ENCODE results near the gene EPHB2.

The EPHB2 gene

DNA sequence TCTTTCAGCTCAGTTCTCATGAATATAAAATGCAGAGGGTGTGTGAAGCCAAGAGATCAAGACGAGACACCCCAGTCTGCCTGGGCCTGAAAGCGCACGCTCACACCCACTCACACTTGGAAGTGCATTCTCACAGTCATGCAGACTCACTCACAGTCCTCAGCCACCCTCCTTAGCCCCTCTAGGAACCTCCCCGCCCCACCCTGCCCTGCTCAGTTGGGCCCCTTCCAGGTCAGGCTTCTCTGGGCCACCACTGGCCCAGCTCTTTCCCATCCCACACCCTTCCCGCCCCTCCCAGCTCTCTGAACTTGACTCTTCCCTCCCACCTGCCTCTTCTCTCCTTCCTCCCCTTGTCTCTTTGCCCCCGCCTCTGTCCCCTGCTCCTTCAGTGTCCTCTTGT, 93.8 kb downstream of the EPHB2 start:
- no peak for DNase-seq (ENCODE audit: low spot score)

DNA sequence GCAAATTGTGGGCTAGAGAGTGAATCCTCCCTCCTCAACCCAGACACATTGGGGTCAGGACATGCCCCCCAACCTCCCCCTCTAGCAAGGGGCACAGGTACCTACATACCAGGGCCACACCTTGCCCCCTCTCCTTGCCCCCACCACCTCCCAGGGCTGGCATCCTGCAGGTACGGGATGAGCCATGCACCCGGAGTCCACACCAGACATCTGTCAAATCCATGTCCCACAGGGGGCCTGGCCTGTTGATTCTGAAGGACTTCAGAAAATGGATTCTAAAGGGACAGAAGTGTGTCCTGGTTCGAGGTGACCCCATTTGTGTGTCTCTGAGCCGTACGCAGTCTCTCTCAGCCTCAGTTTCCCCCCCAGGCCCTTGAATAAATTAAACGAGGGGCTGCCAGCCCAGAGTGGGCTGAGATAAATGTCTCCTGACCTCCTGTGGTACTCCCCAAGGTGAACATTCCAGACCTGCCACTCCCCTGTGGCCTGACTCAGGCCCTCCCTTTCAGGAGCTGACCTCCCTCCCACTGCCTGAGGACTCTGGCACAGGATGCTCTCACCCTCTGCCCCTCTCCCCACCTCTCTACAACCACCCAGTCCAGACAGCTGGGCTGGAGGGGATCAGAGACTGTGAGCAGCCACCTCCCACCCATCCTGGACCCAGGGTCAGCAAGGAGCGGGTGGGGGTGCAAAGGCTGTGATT, 94.5 kb downstream of the EPHB2 start:
- no peak for DNase-seq (ENCODE audit: low spot score)

DNA sequence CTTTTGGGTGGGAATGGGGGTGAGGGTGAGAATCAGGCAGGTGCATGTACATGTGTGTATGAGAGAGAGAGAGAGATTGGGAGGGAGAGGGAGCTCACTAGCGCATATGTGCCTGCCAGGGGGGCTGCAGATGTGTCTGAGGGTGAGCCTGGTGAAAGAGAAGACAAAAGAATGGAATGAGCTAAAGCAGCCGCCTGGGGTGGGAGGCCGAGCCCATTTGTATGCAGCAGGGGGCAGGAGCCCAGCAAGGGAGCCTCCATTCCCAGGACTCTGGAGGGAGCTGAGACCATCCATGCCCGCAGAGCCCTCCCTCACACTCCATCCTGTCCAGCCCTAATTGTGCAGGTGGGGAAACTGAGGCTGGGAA, 95.0 kb downstream of the EPHB2 start:
- no peak for DNase-seq (ENCODE audit: low spot score)

DNA sequence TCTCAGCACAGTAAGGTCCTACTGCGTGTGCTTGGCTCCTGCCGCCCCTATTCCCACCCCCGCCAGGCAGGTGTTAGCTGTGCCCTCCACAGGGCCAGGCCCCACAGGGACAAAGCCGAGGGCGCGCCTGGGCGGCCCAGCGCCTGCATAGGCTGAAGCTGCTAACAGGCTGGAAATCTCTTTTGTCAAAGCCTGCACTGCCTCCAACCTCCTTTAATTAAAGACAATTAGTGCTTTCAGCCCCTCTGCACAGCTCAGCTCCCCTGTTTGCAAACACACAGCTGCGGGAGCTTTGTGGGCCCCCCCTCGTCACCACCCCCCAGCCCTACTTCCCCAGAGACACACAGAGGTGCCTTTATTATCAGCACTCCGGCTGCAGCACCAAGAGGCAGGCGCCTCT, 95.9 kb downstream of the EPHB2 start:
- DNase-seq (ENCODE audit: low spot score), result no peak

DNA sequence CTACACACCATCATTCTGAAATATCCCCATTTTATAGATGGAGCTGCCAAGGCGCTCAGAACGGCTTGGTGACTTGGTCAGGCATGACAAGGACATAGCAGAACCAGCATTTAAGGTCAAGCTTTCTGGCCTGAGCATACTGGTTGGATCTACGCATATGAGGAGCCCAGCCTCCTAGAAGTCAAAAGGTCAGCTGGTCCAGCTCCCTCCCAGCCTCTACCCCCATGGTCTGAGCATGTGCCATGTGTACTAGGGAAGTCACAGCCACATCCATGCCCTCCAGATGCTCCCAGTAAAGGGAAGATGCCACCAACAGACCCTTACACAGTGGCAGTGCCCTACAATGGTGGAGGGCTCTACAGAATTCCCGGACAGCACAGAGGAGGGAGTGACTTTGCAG, 96.7 kb downstream of the EPHB2 start:
- no peak for DNase-seq (ENCODE audit: low spot score)

DNA sequence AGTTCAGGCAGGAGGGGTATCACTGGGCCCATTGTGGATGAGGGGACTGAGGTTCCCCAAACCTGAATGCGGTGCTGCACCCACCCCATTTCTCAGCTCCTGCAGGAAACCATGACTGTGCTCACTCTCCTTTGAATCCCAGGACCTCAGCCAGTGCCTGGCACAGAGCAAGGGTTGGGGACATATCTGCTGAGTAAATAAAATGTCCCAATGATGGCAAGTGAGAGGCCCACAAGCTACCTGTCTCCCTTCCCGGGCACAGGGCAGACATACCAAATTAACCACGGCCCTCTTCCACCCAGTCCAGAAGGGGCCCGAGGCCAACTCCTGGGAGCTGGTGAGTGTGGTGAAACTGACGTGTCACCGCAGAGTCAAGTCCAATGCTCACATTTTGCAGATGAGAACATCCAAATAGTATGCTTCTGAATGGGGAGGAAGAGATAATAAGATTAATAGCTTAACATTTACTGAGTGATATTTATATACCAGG, 97.6 kb downstream of the EPHB2 start:
- DNase-seq (ENCODE audit: low spot score), result no peak

DNA sequence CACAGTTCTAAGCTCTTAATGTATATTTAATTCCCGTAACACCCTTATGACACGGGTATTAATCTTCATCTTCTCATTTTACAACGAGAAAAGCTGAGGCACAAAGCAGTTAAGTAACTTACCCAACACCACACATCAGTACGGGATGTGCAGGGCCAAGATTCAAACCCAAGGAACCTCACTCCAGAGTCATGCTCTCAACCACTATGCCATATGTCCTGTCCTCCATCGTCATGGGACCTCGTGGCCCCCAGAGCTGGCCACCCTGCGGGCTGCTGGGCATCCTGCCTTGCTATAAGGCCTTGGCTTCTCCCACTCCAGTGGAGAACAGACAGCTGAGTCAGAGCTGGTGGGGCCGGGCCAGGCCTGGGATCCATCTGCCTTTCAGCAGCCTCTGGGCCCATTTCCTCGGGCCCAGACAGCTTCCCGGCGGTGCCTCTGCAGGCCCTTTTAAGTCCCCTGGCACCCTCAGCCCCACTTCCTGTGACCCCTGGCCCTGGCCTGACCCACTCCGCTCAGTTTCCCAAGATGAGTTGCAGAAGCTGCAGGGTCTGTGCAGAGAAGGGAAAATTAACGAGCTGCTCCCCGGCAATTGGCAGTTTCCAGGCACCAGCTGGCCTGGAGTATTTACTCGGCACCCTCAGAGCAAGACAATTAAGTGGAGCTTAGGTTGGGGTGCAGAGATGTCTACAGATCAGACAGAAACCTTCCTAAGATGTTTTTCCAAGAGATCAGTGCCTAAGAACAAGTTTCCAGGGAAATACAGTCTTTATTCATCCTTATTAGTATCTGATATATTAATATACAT, 98.2 kb downstream of the EPHB2 start:
- DNase-seq (ENCODE audit: low spot score), result no peak

DNA sequence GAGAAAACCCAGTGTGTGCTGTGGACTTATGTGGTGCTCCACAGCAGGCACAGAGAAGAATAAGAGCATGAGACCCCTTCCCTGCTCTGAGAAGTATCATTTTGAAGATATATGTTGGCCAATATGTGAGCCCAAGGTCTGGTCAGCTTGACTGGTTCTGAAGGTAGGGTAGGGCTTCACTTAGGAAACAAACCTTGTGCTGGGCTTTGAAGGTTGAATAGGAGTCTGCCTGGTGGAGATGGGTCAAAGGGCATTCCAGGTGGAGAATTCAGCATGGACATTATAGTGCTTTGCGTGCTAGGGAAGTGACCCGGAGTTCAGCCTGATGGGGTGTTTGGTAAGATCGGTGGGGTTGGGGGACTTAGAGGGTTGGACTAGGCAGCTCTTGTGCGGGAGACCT, 99.1 kb downstream of the EPHB2 start:
- no peak for DNase-seq (ENCODE audit: low spot score)

DNA sequence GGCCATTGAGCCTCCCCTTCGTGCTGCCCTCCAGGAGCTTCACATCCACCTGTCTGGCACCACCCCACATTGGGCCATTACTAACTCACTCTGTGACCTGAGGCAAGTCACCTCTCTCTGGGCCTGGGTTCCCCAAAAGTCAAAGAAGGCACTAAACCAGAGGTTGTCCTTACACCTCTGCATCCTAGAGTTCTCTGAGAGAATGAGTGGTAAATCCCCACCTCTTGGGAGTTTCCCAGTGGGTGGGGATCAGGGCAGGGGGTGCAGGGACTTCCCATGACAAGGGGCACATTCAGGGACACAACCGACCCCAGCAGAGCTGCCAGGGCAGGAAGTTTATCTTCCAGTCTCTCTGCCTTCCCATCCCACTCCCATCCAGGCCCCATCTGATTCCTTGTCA, 99.7 kb downstream of the EPHB2 start:
- DNase-seq (ENCODE audit: low spot score), result no peak

DNA sequence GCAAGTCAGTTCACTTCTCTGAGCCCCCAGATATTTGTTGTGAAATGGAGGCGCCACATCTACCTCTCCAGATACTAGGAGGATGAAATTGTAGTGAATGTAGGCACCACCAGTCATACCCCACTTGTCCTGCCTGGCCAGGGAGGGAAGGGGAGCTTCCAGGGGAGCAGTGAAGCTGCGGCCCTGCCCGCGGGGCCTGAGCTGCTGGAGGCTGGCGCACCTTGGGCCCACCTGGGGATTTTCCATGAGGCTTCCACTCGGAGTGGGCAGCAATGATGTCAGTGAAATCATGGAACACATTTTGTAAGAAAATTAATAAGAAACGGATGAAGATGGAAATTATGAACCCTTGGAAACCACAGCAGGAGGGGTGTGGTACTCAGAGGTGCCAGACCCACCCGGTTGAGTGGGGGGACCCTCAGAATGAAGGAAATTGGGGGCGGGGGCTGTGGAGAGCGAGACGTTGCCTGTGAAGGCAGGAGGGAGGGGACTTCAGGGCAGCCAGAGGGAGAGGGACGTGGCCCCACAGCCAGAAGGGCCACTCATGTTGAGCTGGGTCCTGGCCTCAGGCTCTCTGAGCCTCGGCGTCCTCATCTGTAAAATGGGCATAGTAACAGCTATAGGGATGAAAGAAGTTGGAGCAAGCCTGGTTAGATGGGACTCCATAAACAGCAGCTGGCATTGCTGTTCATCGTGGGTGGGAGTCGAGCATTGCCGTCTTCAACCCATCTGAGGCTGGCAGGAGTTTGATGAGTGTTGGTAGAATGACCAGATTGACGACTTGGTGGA, 101.6 kb downstream of the EPHB2 start:
- DNase-seq (ENCODE audit: low spot score), result no peak

DNA sequence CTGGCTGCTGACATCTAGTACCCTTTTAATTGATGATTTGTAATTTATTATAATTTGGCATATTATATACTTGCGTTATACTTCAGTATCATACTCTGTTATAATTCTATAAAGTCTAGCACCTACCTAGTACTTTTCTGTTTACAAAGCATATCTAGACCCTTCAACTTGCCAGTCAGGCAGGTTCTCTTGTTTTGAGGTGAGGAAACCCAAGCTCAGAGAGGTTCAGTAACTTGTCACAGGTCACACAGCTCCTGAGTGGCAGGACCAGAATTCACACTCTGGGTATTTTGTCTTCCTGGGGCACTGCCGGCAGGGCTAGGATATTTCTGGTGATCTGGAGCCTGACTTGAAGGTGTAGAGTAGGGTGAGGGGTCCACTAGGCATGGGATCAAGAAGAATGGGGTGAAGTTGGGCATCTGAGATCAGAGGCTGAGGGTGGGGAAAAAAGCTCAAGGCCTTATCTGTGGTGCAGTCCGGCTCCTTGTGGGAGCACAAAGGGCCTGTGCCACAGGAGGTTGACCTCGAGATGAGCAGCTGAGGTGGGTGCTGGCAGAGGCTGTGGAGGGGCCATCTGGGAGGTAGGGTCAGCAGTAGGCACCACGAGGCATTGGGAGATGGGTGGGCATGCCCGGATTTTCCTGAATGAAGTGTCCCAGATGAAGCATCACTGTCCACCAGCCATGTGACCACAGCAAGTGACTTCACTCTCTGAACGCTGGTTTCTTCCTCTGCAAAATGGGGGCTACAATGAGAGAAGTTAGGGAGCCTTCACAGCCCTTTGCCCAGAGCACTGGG, 102.6 kb downstream of the EPHB2 start:
- no peak for DNase-seq (ENCODE audit: low spot score)

DNA sequence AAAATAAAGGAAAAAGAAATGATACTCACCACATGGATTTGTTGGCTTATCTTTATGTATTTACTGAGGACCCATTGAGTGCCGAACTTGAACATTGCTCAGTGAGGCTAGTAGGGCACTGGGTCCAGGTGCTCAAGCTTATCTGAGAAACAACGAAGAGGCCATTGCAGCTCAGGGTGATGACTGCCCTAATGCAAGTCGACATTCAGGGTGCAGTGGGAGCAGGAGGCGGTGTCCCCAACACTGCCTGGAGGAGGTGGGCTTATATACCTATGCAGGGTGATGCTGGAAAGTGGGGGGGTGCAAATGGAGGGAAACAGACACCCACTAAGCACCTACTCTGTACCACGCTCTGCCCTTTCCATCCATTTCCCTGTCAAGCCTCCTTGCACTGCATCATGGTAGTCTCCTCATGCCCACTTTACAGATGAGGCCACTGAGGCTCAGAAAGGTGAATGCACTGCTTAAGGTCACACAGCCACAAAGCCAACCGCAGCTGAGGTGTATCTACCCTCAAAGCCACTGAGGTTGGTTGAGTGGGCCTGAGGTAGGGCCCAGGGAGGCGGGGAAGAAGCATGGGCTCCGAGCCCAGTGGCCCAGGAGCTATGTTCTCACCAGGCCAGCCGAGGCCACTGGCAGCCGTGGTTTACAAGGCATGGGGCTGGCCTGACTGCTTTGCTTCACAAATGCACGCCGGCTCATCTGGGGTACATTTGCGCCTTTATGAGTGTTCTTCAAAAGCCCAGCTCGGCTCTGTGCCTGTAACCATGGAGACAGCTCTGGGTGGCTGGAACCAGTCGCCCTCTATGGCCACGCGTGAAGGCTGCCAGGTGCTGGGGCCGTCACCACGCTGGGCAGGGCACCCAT, 103.8 kb downstream of the EPHB2 start:
- DNase-seq (ENCODE audit: low spot score), result no peak

DNA sequence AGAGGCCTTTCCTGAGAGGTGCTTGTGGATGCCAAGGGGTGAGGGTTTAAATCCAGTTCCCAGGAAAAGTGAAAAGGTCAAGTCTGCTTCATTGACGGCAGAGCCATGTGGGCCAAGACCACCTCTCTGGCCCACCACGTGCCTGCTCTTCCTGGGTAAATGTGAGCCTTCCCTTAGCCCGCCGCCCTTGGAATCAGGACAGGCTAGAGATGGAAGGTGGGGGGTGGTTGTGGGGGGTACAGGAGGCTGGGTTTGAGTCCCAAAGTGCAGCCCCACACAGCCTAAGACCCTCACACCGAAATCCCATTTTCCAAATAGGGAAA, 104.4 kb downstream of the EPHB2 start:
- no peak for DNase-seq (ENCODE audit: low spot score)

DNA sequence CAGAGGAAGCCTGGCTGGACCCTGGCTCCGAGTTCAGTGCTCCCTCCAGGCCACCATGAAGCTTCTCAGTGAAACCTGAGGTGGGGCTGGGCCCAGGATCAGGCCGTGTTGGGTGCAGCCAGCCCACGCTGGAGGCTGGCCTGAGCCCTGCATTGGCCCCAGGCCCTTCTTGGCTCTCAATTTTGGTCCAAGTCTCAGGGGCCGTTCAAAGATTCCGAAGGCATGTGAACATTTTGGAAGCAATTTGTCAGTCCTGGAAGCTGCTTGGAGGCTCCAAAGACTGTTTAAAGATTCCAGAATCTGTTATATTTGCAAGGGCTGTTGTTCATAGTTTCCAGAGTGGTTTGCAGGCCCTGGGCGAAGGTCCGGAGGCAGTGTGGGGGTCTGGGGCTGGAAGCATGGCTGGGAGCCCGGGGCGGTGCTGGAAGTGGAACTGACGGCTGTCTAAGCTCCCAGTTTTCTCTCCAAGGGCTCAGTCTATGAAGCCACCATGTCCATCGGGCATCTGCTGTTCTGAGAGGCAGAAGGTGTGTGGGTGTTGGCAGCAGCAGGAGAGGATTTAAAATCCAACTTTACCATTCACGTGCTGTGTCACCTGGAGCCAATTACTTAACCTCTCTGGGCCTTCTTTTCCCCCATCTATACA, 104.9 kb downstream of the EPHB2 start:
- no peak for DNase-seq (ENCODE audit: low spot score)

DNA sequence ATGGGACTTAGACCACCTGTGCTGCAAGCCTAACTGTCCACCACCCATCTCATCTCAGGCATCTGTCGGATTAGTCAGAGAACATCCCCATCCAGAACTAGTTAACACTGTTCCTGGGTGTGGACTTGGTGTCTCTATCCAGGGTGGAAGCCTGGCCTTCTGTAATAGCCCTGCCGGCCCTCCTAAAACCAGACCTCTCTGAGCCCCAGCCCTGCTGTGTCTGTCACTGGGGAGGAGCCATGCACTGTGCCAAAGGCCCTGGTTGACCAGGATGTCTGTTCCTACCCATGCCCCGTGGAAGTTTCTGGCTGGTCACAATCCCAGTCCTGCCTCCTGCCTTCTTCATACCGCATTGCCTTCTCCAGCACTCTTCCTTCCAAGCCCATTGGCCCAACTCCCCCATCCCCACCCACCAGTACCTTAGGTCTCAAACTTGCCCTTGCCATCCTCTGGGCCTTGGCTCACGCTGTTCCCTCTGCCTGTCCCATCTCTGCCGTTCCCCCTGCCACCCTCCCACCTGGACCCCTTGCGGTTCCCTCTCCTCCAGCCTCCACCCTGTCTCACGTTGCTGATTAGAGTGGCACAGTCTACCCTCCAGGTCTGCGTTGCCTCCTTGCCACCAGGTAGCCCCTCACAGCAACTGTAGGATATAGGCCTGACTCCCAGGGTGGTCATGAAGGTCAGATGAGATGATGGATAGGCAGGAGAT, 105.6 kb downstream of the EPHB2 start:
- DNase-seq (ENCODE audit: low spot score), result no peak

DNA sequence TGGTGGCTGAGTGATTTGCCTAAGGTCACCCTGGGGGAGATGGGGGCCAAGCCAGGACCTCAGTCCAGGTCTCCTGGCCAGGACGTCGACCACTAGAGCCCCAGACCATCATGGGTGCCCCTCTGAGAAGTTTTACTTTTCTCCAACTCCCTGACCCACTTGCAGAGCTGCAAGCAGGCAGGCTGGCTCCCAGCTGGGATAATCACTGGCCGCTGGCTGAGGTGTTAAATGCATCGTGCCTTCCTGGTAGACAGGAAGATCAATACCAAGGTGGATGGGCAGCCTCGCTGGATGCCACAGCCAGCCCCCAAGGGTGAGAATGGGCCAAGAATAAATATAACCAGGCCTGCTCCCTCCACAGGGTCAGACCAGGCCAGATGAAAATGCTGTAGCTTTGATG, 106.2 kb downstream of the EPHB2 start:
- no peak for DNase-seq (ENCODE audit: low spot score)

DNA sequence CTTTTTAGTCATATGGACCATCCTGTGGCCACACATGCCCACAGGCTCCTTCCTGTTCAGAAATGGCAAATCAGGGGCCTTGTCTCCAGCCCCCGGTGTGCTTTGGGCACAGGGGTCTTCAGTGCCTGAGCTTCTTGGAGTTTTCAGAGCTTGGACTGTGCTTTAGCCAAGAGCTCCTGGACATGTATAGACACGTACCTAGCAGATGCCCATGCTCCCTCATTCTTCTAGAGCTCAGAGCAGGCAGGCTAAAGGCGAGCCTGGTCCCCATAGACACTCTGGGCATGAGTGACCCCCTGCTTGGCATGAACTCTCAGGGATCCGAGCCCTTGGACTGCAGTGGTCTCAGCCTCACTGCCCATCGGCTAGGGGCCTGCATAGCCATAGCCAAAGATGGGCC, 106.8 kb downstream of the EPHB2 start:
- no peak for DNase-seq (ENCODE audit: low spot score)

DNA sequence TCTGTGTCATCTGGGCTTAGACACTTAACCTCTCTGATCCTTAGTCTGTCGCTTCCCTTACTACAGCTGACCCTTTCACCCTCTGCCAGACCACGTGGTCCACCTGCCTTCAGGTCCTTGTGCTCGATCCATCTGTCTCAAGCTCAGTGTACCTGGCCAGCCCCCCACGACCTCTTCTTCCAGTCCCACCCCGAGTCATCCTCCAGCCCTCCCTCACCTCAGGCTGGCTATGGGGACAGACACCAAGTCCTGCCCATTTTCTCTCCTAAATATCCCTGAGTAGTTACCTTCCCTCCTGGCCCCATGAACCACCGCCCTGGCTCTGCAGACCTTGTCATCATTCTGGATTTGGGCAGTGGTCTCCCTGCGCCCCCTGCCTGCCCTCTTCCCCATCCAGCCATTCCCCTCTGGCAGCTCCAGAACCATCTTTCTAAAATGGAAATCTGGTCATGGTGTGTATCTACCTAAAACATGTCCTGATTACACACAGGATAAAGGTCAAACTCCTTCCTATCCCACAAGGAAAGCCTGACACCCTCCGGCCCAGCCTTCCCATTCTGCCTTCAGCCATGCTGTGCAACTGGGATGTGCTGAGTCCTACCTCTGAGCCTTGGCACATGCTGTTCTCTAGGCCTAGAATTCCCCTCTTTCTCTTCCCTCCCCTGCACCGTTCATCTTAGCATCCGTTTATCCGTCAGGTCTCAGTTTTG, 107.6 kb downstream of the EPHB2 start:
- DNase-seq (ENCODE audit: low spot score), result no peak

DNA sequence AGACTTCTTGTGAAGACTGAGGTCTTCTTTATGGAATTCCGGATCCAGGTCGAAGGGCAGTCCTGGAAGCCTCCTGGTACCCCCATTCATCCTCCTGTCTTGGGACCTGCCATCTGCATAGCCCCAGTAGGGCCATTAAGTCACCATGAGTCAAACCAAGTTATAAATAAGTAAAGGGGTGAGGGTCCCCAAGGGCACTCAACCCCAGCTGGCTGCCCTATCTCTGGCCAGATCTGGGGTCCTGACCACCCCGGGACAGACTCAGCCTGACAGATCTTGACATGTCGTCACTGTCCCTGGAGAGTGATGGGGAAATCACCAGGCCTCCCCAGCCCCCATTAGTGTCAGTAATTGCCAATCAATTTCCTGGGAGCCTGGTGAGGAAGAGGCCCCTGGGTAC, 108.7 kb downstream of the EPHB2 start:
- DNase-seq (ENCODE audit: low spot score), result no peak

All from HuH-7.5 (cell line).